HepG2 (cell line): ENCODE data around the gene ADAMTS15. TPM values are rescaled to one million over a fixed set of nuclear protein-coding genes. Genes with fewer than 3 reads are reported as not detected.

Source experiments
- ATAC-seq: fragments of 200-7000 bp; cut with Tn5 transposase; 3 replicates; pipeline ENCODE4 v1.9.1; 2020; ENCODE audit warnings: mild to moderate bottlenecking, moderate library complexity
- BruUV-seq: library from RNA; stranded (reverse); fragments of 400-500 nt; replicated peaks from 2 replicates; lab custom pipeline; 2021; lab: Mats Ljungman, UMichigan
- CTCF ChIA-PET: fragments of 300-600 bp; formaldehyde crosslinking; extraction: SDS; loops from one replicate; lab custom pipeline; 2021; ENCODE audit warnings: low total read pairs, inconsistent platforms, low intra/inter-chr PET ratio; lab: Yijun Ruan, JAX
- POLR2A ChIA-PET: fragments of 350-600 bp; sonication (Branson Sonifier 250); formaldehyde crosslinking; loops from one replicate; lab custom pipeline; 2020; ENCODE audit warnings: antibody characterized with exemption, inconsistent platforms; lab: Yijun Ruan, JAX
- DNase-seq: peaks from one replicate; pipeline ENCODE4 v3.0.0-alpha.2; 2015; ENCODE audit warnings: low spot score
- FAIRE-seq: peaks from 3 replicates; lab custom pipeline; 2011; peaks lifted over from hg19 to GRCh38; lab: Jason Lieb, UNC
- H2AFZ ChIP-seq: one replicate; pipeline ENCODE4 v1.6.1; 2011; ENCODE audit warnings: low read length, inconsistent platforms
- H3K27ac ChIP-seq: fragments of 300-600 bp; 3 replicates; pipeline ENCODE4 v1.8.0; 2011; ENCODE audit warnings: mixed run types, mild to moderate bottlenecking, mixed read lengths, low read length, inconsistent platforms; ENCODE audit not compliant: insufficient read depth; ENCODE audit errors: extremely low read length
- H3K27me3 ChIP-seq, 2 experiments: fragments of 200-600 bp in 1 of 2; 2 replicates in 1 of 2; 3 replicates in 1 of 2; pipeline versions ENCODE4 v1.6.0 to v1.8.0; 2011; ENCODE audit warnings: low read length in 2 of 2, mild to moderate bottlenecking in 2 of 2, moderate library complexity in 2 of 2, inconsistent platforms in 1 of 2; ENCODE audit not compliant: insufficient read depth in 2 of 2, control insufficient read depth in 1 of 2
- H3K36me3 ChIP-seq, 2 experiments: fragments of 200-600 bp in 1 of 2; replicated peaks in 1 of 2; 2 replicates in 1 of 2; 3 replicates in 1 of 2; pipeline versions ENCODE4 v1.5.1 to v1.8.0; 2011; ENCODE audit warnings: low read length in 2 of 2, inconsistent platforms in 1 of 2; ENCODE audit not compliant: insufficient read depth in 2 of 2, control insufficient read depth in 1 of 2
- H3K4me1 ChIP-seq: 2 replicates; pipeline ENCODE4 v1.5.1; 2012; ENCODE audit warnings: low read length, inconsistent platforms; ENCODE audit not compliant: insufficient read depth
- H3K4me2 ChIP-seq: 2 replicates; pipeline ENCODE4 v1.6.0; 2011; ENCODE audit warnings: low read depth, low read length, inconsistent platforms
- H3K4me3 ChIP-seq, 3 experiments: fragments of 200-600 bp in 1 of 3; sonication (generic), shearing (Covaris generic) in 1 of 3; replicated peaks in 1 of 3; 2 replicates each; pipeline ENCODE4 v1.5.1; 2011 to 2016; ENCODE audit warnings: low read length in 3 of 3, inconsistent platforms in 2 of 3, low read depth in 2 of 3, mild to moderate bottlenecking in 2 of 3, control low read depth in 1 of 3, mixed read lengths in 1 of 3; ENCODE audit not compliant: insufficient read depth in 1 of 3
- H3K79me2 ChIP-seq: one replicate; pipeline ENCODE4 v1.6.1; 2011; ENCODE audit warnings: low read length, inconsistent platforms; ENCODE audit not compliant: insufficient read depth
- H3K9ac ChIP-seq: 2 replicates; pipeline ENCODE4 v1.6.0; 2011; ENCODE audit warnings: mild to moderate bottlenecking, low read depth, low read length, inconsistent platforms; ENCODE audit not compliant: insufficient read depth
- H3K9me3 ChIP-seq: 2 replicates; pipeline ENCODE4 v1.5.1; 2012; ENCODE audit warnings: mild to moderate bottlenecking, low read length
- H4K20me1 ChIP-seq: 2 replicates; pipeline ENCODE4 v1.6.0; 2011; ENCODE audit warnings: inconsistent platforms, mild to moderate bottlenecking, low read length, moderate library complexity; ENCODE audit not compliant: insufficient read depth
- MEIS2 ChIP-seq: sonication (generic); formaldehyde crosslinking; IDR thresholded peaks from 2 replicates; pipeline ENCODE4 v1.9.0; 2021; ENCODE audit warnings: mild to moderate bottlenecking, missing genetic modification reagents
- SMAD1 ChIP-seq: sonication (generic); formaldehyde crosslinking; IDR thresholded peaks from 2 replicates; pipeline ENCODE4 v1.4.0; 2020; ENCODE audit warnings: missing genetic modification reagents, low read depth, mild to moderate bottlenecking, borderline replicate concordance
- ZNF350 ChIP-seq: sonication (generic); formaldehyde crosslinking; IDR thresholded peaks from 2 replicates; pipeline ENCODE4 v1.4.0; 2020; ENCODE audit warnings: mild to moderate bottlenecking, low read depth, missing genetic modification reagents, borderline replicate concordance
- ZNF768 ChIP-seq: sonication (generic); formaldehyde crosslinking; IDR thresholded peaks from 2 replicates; pipeline ENCODE4 v1.4.0; 2020; ENCODE audit warnings: missing genetic modification reagents
- ZNF773 ChIP-seq: sonication (generic); formaldehyde crosslinking; IDR thresholded peaks from 2 replicates; pipeline ENCODE4 v1.4.0; 2020; ENCODE audit warnings: missing genetic modification reagents, borderline replicate concordance
- ZNF784 ChIP-seq: sonication (generic); formaldehyde crosslinking; IDR thresholded peaks from 2 replicates; pipeline ENCODE4 v1.5.1; 2020; ENCODE audit warnings: missing genetic modification reagents, mild to moderate bottlenecking, borderline replicate concordance
- ZNF891 ChIP-seq: sonication (generic); formaldehyde crosslinking; IDR thresholded peaks from 2 replicates; pipeline ENCODE4 v1.5.0; 2020; ENCODE audit warnings: mild to moderate bottlenecking, missing genetic modification reagents
- ZXDC ChIP-seq: sonication (generic); formaldehyde crosslinking; IDR thresholded peaks from 2 replicates; pipeline ENCODE4 v1.5.0; 2020; ENCODE audit warnings: mild to moderate bottlenecking, missing genetic modification reagents
- WGBS: methylation state at CpG from one replicate; pipeline ENCODE4 v1.1.6; 2017; ENCODE audit warnings: low lambda C conversion rate; 5-methylcytosine and 5-hydroxymethylcytosine counted together
- in situ Hi-C: cut with HindIII; loops from 2 replicates; pipeline ENCODE4 v1.10.0; 2017; ENCODE audit warnings: low pct_unique_long_range_greater_than_20kb; ENCODE audit not compliant: extremely low pct_ligation_motif_present
- intact Hi-C: fragments of 100-400 bp; cut with micrococcal nuclease; formaldehyde crosslinking; loops from one replicate; pipeline ENCODE4 v1.10.0; 2022; ENCODE audit not compliant: unreplicated experiment
- polyA plus RNA-seq, 8 experiments: library from polyadenylated mRNA; depleted of rRNA in 3 of 8; stranded (reverse) in 7 of 8; unstranded in 1 of 8; fragments of >200 nt; fragmentation: Illumina TruSeq in 4 of 8; extraction: Trizol in 4 of 8; gene quantifications; 2 replicates each; pipeline versions ENCODE4 v1.2.1 to v1.2.3, GENCODE V29; 2011 to 2016; ENCODE audit warnings: low read depth in 4 of 8, missing spikeins in 1 of 8, mixed read lengths in 1 of 8; ENCODE audit not compliant: insufficient read depth in 1 of 8
- total RNA-seq, 5 experiments: library from RNA; depleted of rRNA; stranded (reverse); fragments of >200 nt; fragmentation: Illumina TruSeq; extraction: Trizol; gene quantifications; 2 replicates each; pipeline ENCODE4 v1.2.3, GENCODE V29; 2016; ENCODE audit warnings: low read depth in 1 of 5
- TF ChIP-seq, protein P1 (sequence below): sonication (generic); formaldehyde crosslinking; IDR thresholded peaks from 2 replicates; pipeline ENCODE4 v1.4.0; 2020; ENCODE audit warnings: mild to moderate bottlenecking, missing genetic modification reagents, borderline replicate concordance

ADAMTS15 gene
- total and polyA plus RNA-seq, 2 of the 13 experiments (the other 11 are each of a cell fraction or from before 2014, with no cell fraction given) = 0.01 to 0.02 TPM

- H3K36me3 ChIP-seq = no peaks in the 10 kb centered on the region
- peaks cover 2 to 42% of the 10 kb centered on the region in 2 experiments; a peak in 3 of 5 replicates for H3K27me3 ChIP-seq
- POLR2A ChIA-PET = no interaction called here
- WGBS = 32% methylated on average over 13 of the region's 15 CpGs
- BruUV-seq = no TSS peak
- no peak overlapping the region for H3K9ac ChIP-seq
- peaks cover 7% of the 10 kb centered on the region; the same call in 1 of the 2 replicates for H3K4me1 ChIP-seq
- no peak for ATAC-seq
- no peaks in the 10 kb centered on the region for H4K20me1 ChIP-seq
- intact Hi-C loops = no loop called here
- H3K9me3 ChIP-seq = no peaks in the 10 kb centered on the region
- in situ Hi-C loops = no loop called here
- TF ChIP-seq MEIS2 (CRISPR knock-in tag) (no peak), ZNF891 (CRISPR knock-in tag) (no peak), ZNF773 (CRISPR knock-in tag) (no peak), ZNF768 (CRISPR knock-in tag) (peak; percentile 66)
- H3K79me2 ChIP-seq = no peaks in the 10 kb centered on the region
- DNase-seq = no peak
- no peak for FAIRE-seq
- H2AFZ ChIP-seq = no peak overlapping the region
- no peak overlapping the region for H3K27ac ChIP-seq
- CTCF ChIA-PET = no interaction called here
- no peak overlapping the region for H3K4me2 ChIP-seq
- H3K4me3 ChIP-seq = no peak overlapping the region
These were observed 7.2 kb downstream of the ADAMTS15 start for GRCh38 chr11:130455483-130456127.

- intact Hi-C loops = no loop called here
- H3K4me3 ChIP-seq = no peak overlapping the region
- no peaks in the 10 kb centered on the region for H3K79me2 ChIP-seq
- TF ChIP-seq ZNF350 (CRISPR knock-in tag) (no peak), SMAD1 (CRISPR knock-in tag) (no peak), ZNF784 (CRISPR knock-in tag) (no peak), ZXDC (CRISPR knock-in tag) (no peak)
- TF ChIP-seq, protein P1, sequence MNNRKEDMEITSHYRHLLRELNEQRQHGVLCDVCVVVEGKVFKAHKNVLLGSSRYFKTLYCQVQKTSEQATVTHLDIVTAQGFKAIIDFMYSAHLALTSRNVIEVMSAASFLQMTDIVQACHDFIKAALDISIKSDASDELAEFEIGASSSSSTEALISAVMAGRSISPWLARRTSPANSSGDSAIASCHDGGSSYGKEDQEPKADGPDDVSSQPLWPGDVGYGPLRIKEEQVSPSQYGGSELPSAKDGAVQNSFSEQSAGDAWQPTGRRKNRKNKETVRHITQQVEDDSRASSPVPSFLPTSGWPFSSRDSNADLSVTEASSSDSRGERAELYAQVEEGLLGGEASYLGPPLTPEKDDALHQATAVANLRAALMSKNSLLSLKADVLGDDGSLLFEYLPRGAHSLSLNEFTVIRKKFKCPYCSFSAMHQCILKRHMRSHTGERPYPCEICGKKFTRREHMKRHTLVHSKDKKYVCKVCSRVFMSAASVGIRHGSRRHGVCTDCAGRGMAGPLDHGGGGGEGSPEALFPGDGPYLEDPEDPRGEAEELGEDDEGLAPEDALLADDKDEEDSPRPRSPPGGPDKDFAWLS = no peak
- no peak overlapping the region for H3K27ac ChIP-seq
- ChIA-PET CTCF (no interaction called here), POLR2A (no interaction called here)
- no peak for FAIRE-seq
- H3K9ac ChIP-seq = no peak overlapping the region
- no peak for ATAC-seq
- WGBS = 69% methylated on average over 3 of the region's 3 CpGs
- no TSS peak for BruUV-seq
- in situ Hi-C loops = no loop called here
- peaks cover 2 to 47% of the 10 kb centered on the region in 2 experiments; a peak in 3 of 5 replicates for H3K27me3 ChIP-seq
- no peaks in the 10 kb centered on the region for H3K36me3 ChIP-seq
- H3K9me3 ChIP-seq = no peaks in the 10 kb centered on the region
- H3K4me1 ChIP-seq = peaks cover 7% of the 10 kb centered on the region; the same call in 1 of the 2 replicates
- no peak overlapping the region for H2AFZ ChIP-seq
- H3K4me2 ChIP-seq = no peak overlapping the region
- H4K20me1 ChIP-seq = no peaks in the 10 kb centered on the region
- DNase-seq = no peak
These were observed 7.8 kb downstream of the ADAMTS15 start for GRCh38 chr11:130456286-130456685.
